HL-60 (cell line): ENCODE data around the gene GNAL.

Experiments used
- CTCF ChIP-seq: IDR thresholded peaks from one replicate; pipeline ENCODE4 v1.5.1; 2011; ENCODE audit warnings: low read length, control low read depth, inconsistent platforms; ENCODE audit not compliant: insufficient read depth
- SPI1 ChIP-seq: IDR thresholded peaks from 2 replicates; pipeline ENCODE4 v1.6.1; 2012; ENCODE audit warnings: low read depth, mild to moderate bottlenecking, borderline replicate concordance

GRCh38 chr18:11775436-11776174, 86.5 kb downstream of the GNAL start:
- no peak for TF ChIP-seq CTCF
- TF ChIP-seq SPI1 = no peak
